DMS 273 treated with DMSO at 0.1 percent for 48 hours (cell line): Measurements from ENCODE around the gene CCDC24.

Source experiments
- DNase-seq: peaks from one replicate; lab custom pipeline; 2025; lab: John Stamatoyannopoulos, UW

The CCDC24 gene

GRCh38 chr1:43997295-43997999 is 6.0 kb downstream of the CCDC24 start:
- DNase-seq, result no peak

- DNase-seq, result no peak
Observed at GRCh38 chr1:43998000-43998378, 6.6 kb downstream of the CCDC24 start.

- no peak for DNase-seq
Observed at GRCh38 chr1:43999455-43999854, 8.1 kb downstream of the CCDC24 start.

DNA sequence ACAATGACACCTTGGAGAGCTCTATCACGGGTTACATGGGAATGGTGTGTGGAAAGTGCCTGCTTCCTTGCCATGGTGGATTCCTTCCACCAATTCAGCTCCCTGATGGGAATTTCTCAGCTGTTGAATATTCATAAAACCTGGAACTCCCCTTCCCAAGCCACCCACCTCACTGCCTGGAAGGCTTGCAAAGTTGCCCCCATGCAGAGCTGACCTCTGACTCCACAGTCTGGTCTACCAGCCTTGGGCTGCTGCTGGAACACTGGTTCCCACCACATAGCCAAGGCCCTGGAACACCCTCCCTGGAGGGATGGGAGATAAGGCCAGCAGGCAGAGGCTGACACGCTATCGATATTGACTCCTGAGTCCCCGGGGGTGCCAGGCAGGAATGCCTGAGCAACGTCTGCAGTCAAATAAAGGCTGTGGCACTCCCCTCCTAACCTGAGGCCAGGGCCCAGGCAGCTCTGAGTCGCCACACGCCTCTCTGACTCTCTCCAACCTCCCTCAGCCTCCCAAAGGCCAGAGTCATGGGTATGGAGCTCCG is 8.8 kb downstream of the CCDC24 start:
- no peak for DNase-seq

- no peak for DNase-seq
Observed at GRCh38 chr1:44002165-44002564, 10.8 kb downstream of the CCDC24 start.

- DNase-seq, result no peak
Observed at GRCh38 chr1:44002606-44003157, 11.3 kb downstream of the CCDC24 start.

DNA sequence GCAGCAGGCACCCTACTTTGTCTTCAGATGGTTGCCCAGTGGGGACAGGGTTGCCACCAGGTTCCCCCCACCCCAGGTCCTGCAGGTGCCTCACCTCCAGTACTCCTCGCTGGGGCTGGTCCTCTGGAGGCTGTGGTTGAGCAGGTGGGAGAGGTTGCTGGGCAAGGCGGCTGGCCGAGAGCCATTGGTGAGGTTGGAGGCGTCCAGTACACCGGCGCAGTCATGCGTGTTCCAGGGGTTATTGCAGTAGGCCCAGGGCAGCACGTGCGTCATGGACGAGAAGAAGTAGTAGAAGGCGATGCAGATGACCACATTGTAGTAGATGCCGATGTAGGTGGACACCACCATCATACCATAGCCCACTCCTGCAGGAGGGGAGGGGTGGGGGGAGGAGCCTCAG is 16.9 kb downstream of the CCDC24 start:
- no peak for DNase-seq

GRCh38 chr1:44010935-44011471 is 19.6 kb downstream of the CCDC24 start:
- no peak for DNase-seq

GRCh38 chr1:44012404-44012803 is 21.0 kb downstream of the CCDC24 start:
- no peak for DNase-seq

- DNase-seq, result no peak
Observed at GRCh38 chr1:44012941-44013609, 21.7 kb downstream of the CCDC24 start.

DNA sequence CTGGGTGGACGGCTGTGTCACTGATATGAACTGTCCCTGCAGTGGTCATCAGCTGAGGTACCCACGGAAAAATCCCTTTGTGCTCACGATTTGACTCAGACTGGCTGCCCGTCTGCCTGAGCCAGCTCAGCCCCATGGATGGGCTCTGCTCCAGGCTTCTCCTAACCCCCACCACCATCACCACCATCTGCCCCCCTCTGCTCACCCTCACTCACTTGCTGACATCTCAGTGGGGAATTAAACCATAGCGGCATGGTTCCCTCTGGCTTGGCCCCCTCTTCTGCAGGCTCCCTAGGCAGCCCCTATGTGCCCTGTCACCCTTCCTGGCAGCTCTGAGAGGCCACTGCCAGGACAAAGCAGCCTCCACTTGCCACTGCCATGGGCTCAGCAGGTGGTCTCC is 22.6 kb downstream of the CCDC24 start:
- DNase-seq, result no peak

GRCh38 chr1:44014365-44015104 is 23.1 kb downstream of the CCDC24 start:
- no peak for DNase-seq

DNA sequence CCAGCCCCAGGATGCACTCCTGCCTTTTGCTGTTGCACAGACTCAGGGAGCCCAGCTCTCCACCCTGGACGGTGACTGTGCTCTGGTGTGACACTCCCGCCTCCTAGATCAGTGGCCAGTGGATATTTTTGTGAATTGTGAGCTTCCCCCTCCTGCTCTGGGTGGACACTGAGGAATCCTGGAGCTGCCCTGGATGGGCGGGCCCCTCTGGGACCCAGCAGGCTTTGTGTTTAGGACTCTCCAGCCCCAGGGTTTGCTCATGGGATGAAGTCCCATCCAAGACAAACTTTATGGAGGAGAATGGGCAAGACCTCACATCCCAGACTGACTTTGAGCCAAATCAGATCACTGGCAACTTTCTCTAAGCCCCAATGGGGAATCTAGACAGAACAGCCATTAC is 23.8 kb downstream of the CCDC24 start:
- no peak for DNase-seq

- no peak for DNase-seq
Observed at GRCh38 chr1:44016041-44016889, 24.9 kb downstream of the CCDC24 start.

- DNase-seq, result no peak
Observed at GRCh38 chr1:44016890-44017400, 25.5 kb downstream of the CCDC24 start.

- no peak for DNase-seq
Observed at GRCh38 chr1:44019466-44019948, 28.1 kb downstream of the CCDC24 start.

- DNase-seq, result no peak
Observed at GRCh38 chr1:44020464-44020863, 29.1 kb downstream of the CCDC24 start.

- DNase-seq, result no peak
Observed at GRCh38 chr1:44021156-44021555, 29.8 kb downstream of the CCDC24 start.

- DNase-seq, result no peak
Observed at GRCh38 chr1:44021581-44022321, 30.4 kb downstream of the CCDC24 start.
